SK-N-SH (cell line): ENCODE data around the gene EDA.

Experiments used
- EP300 ChIP-seq, 2 experiments: IDR thresholded peaks; 2 replicates each; pipeline versions ENCODE4 v1.4.0 to v1.6.1; 2012; ENCODE audit warnings: borderline replicate concordance in 1 of 2, low read depth in 1 of 2, low read length in 1 of 2
- EZH2phosphoT487 ChIP-seq: fragments of 200-600 bp; sonication (generic); IDR thresholded peaks from 2 replicates; pipeline ENCODE4 v1.6.1; 2017; ENCODE audit warnings: low read depth, mixed run types, mild to moderate bottlenecking, antibody characterized with exemption, moderate library complexity, borderline replicate concordance
- FOXM1 ChIP-seq: IDR thresholded peaks from 2 replicates; pipeline ENCODE4 v1.4.0; 2012; ENCODE audit warnings: low read depth, mild to moderate bottlenecking
- MXI1 ChIP-seq: IDR thresholded peaks from 2 replicates; pipeline ENCODE4 v1.6.1; 2012; ENCODE audit warnings: mild to moderate bottlenecking, low read depth, low read length, improper control_type of control experiment
- POLR2AphosphoS5 ChIP-seq: IDR thresholded peaks from 2 replicates; pipeline ENCODE4 v1.6.1; 2012; ENCODE audit warnings: low read depth, low read length
- RCOR1 ChIP-seq: fragments of 150-350 bp; IDR thresholded peaks from 2 replicates; pipeline ENCODE4 v1.6.1; 2017; ENCODE audit warnings: antibody characterized with exemption, low read length
- SIN3A ChIP-seq: IDR thresholded peaks from 2 replicates; pipeline ENCODE4 v1.6.1; 2012; ENCODE audit warnings: low read depth, mild to moderate bottlenecking, low read length, moderate library complexity, borderline replicate concordance
- TCF12 ChIP-seq: IDR thresholded peaks from 2 replicates; pipeline ENCODE4 v1.4.0; 2012
- TEAD4 ChIP-seq: IDR thresholded peaks from 2 replicates; pipeline ENCODE4 v1.4.0; 2012; ENCODE audit warnings: mild to moderate bottlenecking, borderline replicate concordance; ENCODE audit not compliant: insufficient read depth
- TF ChIP-seq, protein P1 (sequence below): fragments of 200-600 bp; sonication (generic); IDR thresholded peaks from 2 replicates; pipeline ENCODE4 v1.6.1; 2017; ENCODE audit warnings: antibody characterized with exemption, mild to moderate bottlenecking, moderate library complexity
- TF ChIP-seq, protein P2 (sequence below): IDR thresholded peaks from 2 replicates; pipeline ENCODE4 v1.4.0; 2012; ENCODE audit warnings: low read depth
- TF ChIP-seq, protein P3 (sequence below): IDR thresholded peaks from 2 replicates; pipeline ENCODE4 v1.6.1; 2012; ENCODE audit warnings: mild to moderate bottlenecking, low read depth, low read length, moderate library complexity
- TF ChIP-seq, protein P4 (sequence below): fragments of 150-350 bp; IDR thresholded peaks from 2 replicates; pipeline ENCODE4 v1.6.1; 2017; ENCODE audit warnings: antibody characterized with exemption, low read length, low read depth, borderline replicate concordance

DNA sequence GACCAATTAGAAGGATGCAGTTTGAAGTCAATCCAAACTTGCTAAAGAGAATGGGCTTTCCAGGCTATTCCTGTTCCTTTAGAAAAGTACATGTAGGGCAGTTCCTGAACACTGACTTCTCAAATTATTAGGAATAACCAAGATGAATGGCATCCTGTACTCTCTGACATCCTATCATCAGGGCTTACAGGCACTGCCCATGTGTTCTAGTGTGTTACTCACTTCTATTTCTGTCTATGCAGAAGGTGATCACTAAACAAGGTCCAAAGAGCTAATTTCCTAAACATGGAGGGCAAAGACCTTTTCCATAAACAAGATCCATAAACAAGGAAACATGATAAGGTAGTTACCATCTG is 380.2 kb downstream of the EDA start:
- no peak for TF ChIP-seq SIN3A
- TF ChIP-seq RCOR1 = no peak
- TF ChIP-seq, protein P1, sequence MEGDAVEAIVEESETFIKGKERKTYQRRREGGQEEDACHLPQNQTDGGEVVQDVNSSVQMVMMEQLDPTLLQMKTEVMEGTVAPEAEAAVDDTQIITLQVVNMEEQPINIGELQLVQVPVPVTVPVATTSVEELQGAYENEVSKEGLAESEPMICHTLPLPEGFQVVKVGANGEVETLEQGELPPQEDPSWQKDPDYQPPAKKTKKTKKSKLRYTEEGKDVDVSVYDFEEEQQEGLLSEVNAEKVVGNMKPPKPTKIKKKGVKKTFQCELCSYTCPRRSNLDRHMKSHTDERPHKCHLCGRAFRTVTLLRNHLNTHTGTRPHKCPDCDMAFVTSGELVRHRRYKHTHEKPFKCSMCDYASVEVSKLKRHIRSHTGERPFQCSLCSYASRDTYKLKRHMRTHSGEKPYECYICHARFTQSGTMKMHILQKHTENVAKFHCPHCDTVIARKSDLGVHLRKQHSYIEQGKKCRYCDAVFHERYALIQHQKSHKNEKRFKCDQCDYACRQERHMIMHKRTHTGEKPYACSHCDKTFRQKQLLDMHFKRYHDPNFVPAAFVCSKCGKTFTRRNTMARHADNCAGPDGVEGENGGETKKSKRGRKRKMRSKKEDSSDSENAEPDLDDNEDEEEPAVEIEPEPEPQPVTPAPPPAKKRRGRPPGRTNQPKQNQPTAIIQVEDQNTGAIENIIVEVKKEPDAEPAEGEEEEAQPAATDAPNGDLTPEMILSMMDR = no peak
- TF ChIP-seq MXI1 = no peak
- no peak for TF ChIP-seq EP300 (IDR thresholded peaks at IDR 0.05; ENCODE audit: borderline replicate concordance in 1 of 2, low read depth in 1 of 2, low read length in 1 of 2)
- no peak for TF ChIP-seq TCF12
- TF ChIP-seq EZH2phosphoT487 = no peak
- TF ChIP-seq FOXM1 = no peak
- no peak for TF ChIP-seq POLR2AphosphoS5
- no peak for TF ChIP-seq TEAD4
- TF ChIP-seq, protein P2, sequence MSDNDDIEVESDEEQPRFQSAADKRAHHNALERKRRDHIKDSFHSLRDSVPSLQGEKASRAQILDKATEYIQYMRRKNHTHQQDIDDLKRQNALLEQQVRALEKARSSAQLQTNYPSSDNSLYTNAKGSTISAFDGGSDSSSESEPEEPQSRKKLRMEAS = no peak
- TF ChIP-seq, protein P3, sequence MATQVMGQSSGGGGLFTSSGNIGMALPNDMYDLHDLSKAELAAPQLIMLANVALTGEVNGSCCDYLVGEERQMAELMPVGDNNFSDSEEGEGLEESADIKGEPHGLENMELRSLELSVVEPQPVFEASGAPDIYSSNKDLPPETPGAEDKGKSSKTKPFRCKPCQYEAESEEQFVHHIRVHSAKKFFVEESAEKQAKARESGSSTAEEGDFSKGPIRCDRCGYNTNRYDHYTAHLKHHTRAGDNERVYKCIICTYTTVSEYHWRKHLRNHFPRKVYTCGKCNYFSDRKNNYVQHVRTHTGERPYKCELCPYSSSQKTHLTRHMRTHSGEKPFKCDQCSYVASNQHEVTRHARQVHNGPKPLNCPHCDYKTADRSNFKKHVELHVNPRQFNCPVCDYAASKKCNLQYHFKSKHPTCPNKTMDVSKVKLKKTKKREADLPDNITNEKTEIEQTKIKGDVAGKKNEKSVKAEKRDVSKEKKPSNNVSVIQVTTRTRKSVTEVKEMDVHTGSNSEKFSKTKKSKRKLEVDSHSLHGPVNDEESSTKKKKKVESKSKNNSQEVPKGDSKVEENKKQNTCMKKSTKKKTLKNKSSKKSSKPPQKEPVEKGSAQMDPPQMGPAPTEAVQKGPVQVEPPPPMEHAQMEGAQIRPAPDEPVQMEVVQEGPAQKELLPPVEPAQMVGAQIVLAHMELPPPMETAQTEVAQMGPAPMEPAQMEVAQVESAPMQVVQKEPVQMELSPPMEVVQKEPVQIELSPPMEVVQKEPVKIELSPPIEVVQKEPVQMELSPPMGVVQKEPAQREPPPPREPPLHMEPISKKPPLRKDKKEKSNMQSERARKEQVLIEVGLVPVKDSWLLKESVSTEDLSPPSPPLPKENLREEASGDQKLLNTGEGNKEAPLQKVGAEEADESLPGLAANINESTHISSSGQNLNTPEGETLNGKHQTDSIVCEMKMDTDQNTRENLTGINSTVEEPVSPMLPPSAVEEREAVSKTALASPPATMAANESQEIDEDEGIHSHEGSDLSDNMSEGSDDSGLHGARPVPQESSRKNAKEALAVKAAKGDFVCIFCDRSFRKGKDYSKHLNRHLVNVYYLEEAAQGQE = no peak
- TF ChIP-seq, protein P4, sequence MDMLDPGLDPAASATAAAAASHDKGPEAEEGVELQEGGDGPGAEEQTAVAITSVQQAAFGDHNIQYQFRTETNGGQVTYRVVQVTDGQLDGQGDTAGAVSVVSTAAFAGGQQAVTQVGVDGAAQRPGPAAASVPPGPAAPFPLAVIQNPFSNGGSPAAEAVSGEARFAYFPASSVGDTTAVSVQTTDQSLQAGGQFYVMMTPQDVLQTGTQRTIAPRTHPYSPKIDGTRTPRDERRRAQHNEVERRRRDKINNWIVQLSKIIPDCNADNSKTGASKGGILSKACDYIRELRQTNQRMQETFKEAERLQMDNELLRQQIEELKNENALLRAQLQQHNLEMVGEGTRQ = no peak
